SK-N-MC (cell line): ENCODE results near the gene RPL7L1.

ENCODE experiments used
- EZH2 ChIP-seq: fragments of 200-600 bp; sonication (generic); IDR thresholded peaks from one replicate; pipeline ENCODE4 v1.6.1; 2017; ENCODE audit warnings: antibody characterized with exemption
- POLR2AphosphoS5 ChIP-seq: IDR thresholded peaks from 2 replicates; pipeline ENCODE4 v1.6.1; 2012; ENCODE audit warnings: mild to moderate bottlenecking, low read depth, low read length, borderline replicate concordance

- no peak for TF ChIP-seq POLR2AphosphoS5
- no peak for TF ChIP-seq EZH2
Observed at GRCh38 chr6:42851599-42851998, 27.8 kb upstream of the RPL7L1 start.
